ENCODE measurements around the gene PHYKPL. TPM values are rescaled to one million over a fixed set of nuclear protein-coding genes. Genes with fewer than 3 reads are reported as not detected.

Gene PHYKPL
- 6.5 to 12.0 TPM (median 9.9 TPM) in 5 replicates for total RNA-seq (2022; extraction: Qiagen RNA extraction; ENCODE audit: low read depth)

GRCh38 chr5:178232124-178232919 lies at the start of gene PHYKPL:
PHYKPL (minus strand) TSS chr5:178232802; CDS start chr5:178232550, 252 bp downstream.

GRCh38 chr5:178204182-178204934 lies 28.2 kb downstream of the PHYKPL start, which contains the start of gene HNRNPAB:
HNRNPAB (plus strand) TSS chr5:178204533; CDS start chr5:178204838, 305 bp downstream.

GRCh38 chr5:178187014-178187413 lies 45.6 kb downstream of the PHYKPL start, which contains the start of gene GMCL2:
GMCL2 (minus strand) TSS chr5:178187371; CDS start chr5:178187299, 72 bp downstream.

Other genes starting within 250 kb of the PHYKPL start
- 0.19 TPM in 1 of 5 replicates, not detected in the others for gene PROP1, start 236.6 kb downstream of the PHYKPL start, total RNA-seq (2022; extraction: Qiagen RNA extraction; ENCODE audit: low read depth)
- gene N4BP3, start 119.3 kb downstream of the PHYKPL start, total RNA-seq (2022; extraction: Qiagen RNA extraction; ENCODE audit: low read depth): 0.73 to 1.1 TPM (median 1.0 TPM) in 5 replicates
- gene RMND5B, start 101.8 kb downstream of the PHYKPL start, total RNA-seq (2022; extraction: Qiagen RNA extraction; ENCODE audit: low read depth): 18.6 to 33.5 TPM (median 32.3 TPM) in 5 replicates
- gene NHP2, start 78.9 kb downstream of the PHYKPL start, total RNA-seq (2022; extraction: Qiagen RNA extraction; ENCODE audit: low read depth): 384 to 453 TPM (median 422 TPM) in 5 replicates
- not detected in 5 replicates for gene GMCL2, start 45.4 kb downstream of the PHYKPL start, total RNA-seq (2022; extraction: Qiagen RNA extraction; ENCODE audit: low read depth)
- gene HNRNPAB, start 28.3 kb downstream of the PHYKPL start, total RNA-seq (2022; extraction: Qiagen RNA extraction; ENCODE audit: low read depth): 320 to 421 TPM (median 337 TPM) in 5 replicates